SK-MEL-5 (cell line): ENCODE measurements around the gene CHRNA1. TPM values are rescaled to one million over a fixed set of nuclear protein-coding genes. Genes with fewer than 3 reads are reported as not detected.

Experiments used
- DNase-seq: peaks from one replicate; pipeline ENCODE4 v3.0.0-alpha.2; 2016; ENCODE audit warnings: low read depth, low spot score
- in situ Hi-C: cut with HindIII; loops from 2 replicates; pipeline ENCODE4 v1.10.0; 2016; ENCODE audit warnings: low sequenced_read_pairs, high pct_unique_total_duplicates, low pct_unique_long_range_greater_than_20kb
- polyA plus RNA-seq, 2 experiments: library from polyadenylated mRNA; depleted of rRNA; stranded (reverse); fragments of >200 nt; gene quantifications; 2 replicates each; pipeline ENCODE4 v1.2.3, GENCODE V29; 2015
- total RNA-seq: library from RNA; depleted of rRNA; stranded (reverse); fragments of >200 nt; shearing (Covaris generic); gene quantifications from 2 replicates; pipeline ENCODE4 v1.2.3, GENCODE V29; 2014; rRNA removed

CHRNA1 gene
- 0.11 TPM in 1 of 2 replicates, not detected in the other for total RNA-seq
- 0.13 TPM in 1 of 2 replicates, not detected in the other for polyA plus RNA-seq (2015; cell fraction: cytosol; rRNA removed)
- not detected in 2 replicates for polyA plus RNA-seq (2015; cell fraction: nucleus; rRNA removed)

DNA sequence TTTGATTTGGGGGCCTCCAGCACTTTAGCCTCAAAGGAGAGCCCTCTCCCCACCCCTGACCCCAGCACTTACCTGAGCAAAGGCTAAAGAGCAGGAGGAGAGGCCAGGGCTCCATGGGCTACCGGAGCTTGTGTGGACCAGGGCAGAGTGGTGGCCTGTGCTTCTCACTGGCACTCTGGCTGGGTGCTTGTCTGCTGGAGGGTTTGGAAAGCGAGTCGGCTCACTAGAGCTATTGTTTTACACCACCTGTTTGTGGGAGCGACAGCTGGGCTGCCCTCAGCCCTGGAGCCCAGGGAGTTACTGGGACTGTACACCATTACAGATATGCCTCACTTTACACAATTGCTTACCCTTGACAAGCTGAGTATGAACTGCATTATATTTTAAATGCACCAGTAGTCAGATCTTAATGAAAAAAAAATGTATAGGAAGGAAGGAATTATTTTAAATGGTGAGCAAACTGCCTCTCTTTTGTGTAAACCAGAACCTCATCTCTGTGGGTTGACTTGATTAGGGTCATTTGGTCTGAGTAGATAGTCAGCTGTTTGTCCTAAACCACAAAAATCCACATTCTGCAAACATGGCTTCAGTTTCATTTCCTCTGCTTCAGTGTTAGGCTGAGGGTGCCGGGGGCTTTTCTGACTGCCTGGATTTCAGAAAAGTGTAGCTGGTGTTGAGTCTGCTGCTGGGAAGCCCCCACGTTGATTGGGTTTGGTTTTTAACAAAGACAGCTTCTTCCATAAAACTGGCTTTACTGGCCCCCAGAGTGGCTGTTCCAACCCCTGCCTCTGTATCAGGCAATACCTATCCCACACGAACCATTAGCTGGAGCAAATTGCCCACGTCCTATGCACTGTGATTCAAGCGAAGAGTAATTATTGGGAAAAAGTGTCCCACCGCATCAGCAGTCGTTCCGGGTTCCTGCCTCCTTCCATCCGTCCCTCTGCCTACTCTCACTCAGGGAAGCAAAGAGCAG, at the start of gene CHRNA1:
TSS of gene CHRNA1 (minus strand) at position 193 of the 976 bp plus-strand sequence. CDS start at position 115, 78 bp downstream.
- no peak for DNase-seq
- in situ Hi-C loops, result no loop called here

DNA sequence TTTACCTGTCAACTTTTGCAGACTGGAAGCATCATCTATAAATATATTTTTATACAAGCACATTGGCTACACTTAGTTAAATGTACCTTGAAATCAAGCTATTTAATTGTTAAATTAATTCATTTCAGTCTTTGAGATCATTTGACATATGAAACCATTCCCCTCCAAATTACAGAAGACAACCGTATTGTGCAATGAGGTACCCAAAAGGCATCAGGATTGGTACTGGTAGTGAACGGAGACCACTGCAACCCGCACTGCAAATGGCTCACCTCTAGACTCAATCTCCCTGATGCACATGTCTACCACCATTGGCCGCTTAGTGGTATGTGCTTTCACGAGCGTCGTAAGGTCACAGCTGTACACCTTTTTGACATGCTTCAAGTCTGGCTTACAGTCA, 47.8 kb upstream of the CHRNA1 start:
- in situ Hi-C loops, result no loop called here

DNA sequence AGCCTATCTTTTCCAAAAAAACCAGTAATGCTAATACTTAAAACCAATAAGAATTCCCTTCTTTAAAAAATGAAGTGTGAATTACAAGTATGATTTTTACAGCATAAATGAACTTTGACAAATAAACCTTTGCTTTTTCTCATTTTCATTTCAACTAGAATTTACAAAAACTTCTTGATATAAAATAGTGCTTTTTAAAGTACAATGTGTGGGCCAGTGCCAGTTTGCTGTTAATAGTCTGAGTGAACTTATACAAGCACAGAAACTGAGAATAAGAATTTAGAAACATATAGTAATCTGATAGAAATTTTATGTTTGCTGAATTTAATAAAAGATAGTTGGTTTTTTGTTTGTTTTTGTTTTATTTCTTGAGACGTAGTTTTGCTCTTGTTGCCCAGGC, 43.7 kb upstream of the CHRNA1 start:
- no peak for DNase-seq
- in situ Hi-C loops, result no loop called here

More for the DNA sequence above, 47.8 kb upstream of the CHRNA1 start:
- no peak for DNase-seq

DNA sequence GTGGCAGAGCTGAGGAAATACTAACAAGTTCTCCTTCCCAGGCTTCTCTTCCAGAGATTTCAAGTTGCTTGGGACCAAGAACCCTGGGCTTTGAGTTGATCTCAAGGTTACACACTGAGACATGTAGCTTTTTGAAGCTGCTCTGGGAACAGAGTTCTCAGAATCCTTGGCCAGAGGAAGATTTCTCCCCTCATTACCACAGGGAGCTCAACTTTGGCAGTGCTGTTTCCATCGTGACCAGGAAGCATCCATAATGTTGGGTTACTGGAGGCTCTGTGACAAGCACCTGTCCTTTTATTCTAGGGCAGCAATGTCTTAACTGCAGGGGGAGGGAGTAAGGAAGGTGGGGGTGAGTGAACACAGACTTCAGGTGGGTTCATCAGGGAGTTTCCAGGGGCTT, 41.5 kb upstream of the CHRNA1 start:
- no peak for DNase-seq
- in situ Hi-C loops, result no loop called here

DNA sequence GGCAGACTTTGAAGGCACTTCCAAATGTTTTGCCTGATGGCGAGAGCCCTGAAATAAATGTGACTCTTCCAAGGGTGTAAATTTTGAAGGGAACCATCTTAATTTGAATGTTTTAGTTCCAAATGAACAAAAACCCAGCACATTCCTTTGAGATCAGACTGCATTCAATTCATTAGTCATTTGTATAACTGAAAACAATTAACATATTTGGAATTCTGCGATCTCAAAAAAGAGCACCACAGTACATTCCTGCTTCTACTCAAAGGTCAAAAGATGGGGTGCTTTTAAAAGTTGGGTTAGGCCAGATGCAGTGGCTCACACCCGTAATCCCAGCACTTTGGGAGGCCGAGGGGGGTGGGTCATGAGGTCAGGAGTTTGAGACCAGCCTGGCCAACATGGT, 38.2 kb upstream of the CHRNA1 start:
- DNase-seq, result no peak
- in situ Hi-C loops, result no loop called here

DNA sequence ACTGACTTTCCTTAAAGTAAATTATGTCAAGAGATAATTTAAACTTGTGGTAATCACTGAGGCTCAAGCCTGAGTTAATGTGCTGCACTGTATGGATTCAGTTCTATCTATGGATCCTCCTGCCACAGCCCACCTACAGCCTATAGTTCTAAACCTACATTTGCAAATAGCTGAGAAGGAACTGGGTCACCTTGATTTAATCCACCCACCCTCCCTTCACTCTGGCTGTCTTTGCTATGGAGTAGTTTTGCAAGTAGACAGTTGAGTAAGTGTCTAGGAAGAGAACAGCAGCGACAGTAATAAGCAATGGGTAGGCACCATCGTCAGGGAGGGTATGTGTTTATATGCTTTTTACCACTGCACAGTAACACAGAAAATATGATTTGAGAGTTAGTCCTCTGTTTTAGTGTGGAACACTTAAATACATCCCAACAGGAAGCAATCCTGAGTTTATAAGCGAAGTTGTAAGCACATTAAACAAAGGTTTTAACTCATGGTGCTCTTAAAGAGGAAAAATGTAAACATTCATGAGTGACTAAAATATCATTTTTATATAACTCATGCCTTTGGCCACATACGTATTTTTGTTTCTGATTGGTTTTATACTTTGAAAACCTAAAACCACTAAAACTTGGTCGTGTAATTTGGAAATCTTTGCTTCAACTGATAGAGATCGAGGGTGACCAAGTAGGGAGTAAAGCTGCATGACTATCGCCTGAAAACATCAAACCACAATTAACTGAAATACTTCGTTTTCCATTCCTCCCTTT, 36.3 kb upstream of the CHRNA1 start:
- DNase-seq, result no peak
- in situ Hi-C loops, result no loop called here

DNA sequence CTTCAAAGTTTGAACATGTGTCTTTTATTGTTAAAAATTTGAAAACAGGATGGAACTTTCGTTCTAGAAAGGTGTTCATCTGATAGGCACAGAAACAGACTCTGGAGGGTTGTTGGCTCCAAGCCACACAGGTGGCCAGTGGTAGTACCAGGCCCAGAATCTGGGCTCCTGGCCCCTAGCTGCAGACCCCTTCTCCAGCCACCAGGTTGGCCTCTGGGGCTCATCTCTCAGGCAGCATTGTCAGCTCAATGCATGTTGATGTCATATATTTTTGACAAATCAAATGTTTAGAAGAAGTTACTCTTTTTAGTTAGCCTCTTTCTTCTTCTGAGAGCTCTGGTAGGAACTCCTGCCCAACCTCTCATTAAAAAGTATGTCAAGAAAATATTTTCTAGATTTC, 34.5 kb upstream of the CHRNA1 start:
- in situ Hi-C loops, result no loop called here

DNA sequence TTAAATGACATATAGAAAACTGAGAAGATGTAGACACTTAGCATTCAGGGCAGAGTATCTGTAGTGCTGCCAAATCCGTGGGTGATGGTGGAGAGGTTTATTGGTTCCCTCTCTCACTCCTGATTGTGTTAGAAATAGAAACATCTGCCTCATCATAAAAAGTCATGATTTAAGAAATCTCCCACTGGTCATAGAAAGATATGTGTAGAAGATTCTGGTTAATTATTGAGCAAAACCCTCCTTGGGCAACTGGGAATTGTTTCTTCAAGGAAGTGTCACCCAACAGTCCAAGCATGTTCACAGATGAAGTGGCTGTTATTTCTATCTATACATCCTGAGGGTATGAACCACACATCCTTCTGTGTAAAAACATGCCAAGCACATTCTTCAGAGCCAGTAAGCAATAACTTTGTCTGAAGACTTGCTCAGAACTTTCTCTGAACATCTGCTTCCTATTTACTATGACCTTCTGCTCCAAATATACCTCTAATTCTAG, 33.6 kb upstream of the CHRNA1 start:
- in situ Hi-C loops, result no loop called here
- no peak for DNase-seq

More for the DNA sequence above, 34.5 kb upstream of the CHRNA1 start:
- DNase-seq, result no peak

DNA sequence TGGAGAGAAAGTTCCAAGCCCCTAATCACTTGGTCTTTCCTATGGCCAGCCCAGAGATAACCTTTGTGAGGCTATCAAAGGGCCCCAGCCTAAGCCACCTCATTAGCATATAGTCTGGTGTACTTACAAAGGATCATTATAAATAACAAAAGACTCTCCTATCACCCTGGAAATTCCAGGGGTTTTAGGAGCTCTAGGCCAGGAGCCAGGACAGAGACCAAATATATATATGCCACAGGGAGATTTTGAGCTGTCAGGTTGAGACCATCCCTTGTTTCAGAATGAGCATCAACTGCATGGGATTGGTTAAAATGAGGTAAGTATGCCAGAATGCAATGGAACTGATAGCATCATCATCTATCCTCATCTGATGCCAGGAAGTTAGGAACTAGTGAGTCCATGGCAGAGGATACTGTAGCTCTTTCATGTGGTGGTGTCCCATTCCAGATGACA, 32.1 kb upstream of the CHRNA1 start:
- in situ Hi-C loops, result no loop called here
- DNase-seq, result no peak

DNA sequence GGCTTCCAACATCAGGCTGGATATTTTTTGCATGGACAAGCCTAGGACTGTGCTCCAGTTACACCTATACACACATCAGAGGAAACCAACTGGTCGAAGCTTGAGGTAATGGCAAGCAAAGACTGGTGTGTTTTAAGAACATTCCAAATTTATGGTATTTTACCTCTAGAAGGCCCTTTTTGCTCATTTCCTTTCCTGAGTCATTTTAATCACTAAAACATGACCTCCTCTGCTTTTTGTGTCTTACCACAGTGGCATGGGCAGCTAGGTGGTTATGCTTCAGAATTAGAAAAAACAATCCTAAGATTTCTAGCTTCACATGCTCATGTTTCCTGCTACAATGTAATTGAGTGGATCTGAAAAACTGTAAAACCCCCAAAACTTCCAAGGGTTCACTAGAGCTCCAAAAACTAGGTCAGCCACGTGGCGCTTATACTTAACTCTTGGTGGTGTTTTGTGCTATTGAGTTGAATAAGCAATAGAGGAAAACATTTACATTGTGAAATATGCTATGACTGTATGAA, 30.6 kb upstream of the CHRNA1 start:
- DNase-seq, result no peak
- in situ Hi-C loops, result no loop called here

DNA sequence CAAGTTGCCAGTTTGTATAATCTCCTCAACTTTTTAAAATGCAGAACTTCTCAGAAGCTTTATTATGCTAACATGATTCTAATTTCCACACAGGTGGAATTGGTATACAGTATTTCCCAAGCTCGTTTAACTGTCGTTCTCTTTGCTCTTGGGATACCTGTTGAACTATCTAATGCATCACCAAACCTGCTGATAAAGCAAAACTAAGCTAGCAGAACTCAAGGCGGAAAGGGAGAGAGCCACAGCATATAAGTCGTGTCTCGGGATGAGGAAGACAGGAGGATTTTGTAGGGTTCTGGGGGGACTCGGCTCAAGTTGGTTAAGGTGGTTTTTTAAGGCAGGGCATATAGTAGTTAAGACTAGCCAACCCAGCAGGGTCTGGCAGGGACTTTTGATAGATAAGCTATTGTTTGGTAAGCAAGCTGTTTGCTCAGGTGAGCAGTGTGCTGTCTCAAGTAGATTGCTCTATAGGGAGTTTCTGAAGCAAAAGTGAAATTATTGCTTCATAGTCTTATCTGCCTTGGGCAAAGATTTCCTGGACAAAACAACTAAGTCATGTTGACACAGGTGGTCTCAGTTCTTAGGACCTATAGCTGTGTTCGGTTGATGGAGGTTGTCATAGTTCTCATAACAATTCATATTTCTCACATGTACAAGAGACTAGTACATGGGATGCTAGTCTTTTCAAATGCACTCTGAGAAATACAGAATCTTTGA, 28.2 kb upstream of the CHRNA1 start:
- no peak for DNase-seq
- in situ Hi-C loops, result no loop called here

DNA sequence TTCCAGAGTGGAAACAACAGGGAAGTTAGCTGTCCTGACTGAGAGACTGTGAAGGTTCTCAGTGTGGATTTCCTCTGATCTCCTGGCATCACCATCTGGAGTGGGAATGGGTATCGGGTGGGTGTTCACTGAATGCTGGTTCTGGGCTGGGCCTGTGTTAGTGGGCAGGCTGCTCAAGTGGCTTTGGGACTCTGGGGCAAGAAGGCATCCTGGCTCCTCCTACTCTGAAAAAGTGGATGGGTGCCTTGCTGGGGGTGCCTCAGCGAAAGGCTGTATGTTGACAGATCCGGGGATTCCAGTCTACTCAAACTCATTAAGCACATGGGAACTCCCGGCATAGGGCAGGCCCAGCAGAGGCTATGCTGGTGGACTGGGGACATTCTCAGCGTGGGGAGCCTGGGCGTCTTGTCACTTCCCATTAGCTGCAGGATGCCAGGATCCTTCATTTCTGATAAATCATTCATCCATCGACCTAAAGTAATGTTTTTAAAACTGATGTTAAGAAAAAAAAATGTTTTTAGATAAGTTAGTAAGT, 27.5 kb upstream of the CHRNA1 start:
- no peak for DNase-seq
- in situ Hi-C loops, result no loop called here

DNA sequence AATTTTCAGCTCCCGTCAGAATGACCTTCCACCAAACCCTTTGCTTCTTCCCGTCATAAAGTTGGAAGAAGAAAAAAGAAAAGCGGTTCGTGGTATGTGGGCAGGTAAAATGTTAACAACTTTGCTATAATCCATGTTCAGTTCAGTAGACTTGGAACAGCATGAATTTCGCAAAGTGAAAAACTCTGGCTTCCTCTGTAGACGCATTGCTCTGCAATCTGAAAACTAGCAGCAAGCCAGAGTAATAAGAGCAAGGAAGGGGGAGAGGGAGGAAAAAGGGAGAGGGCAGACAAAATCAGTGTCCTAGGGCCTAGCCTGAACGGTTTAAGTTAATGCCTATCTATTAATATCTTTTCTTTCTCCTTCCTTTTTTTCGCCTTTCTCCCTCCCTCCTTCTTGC, 26.7 kb upstream of the CHRNA1 start:
- no peak for DNase-seq
- in situ Hi-C loops, result no loop called here

DNA sequence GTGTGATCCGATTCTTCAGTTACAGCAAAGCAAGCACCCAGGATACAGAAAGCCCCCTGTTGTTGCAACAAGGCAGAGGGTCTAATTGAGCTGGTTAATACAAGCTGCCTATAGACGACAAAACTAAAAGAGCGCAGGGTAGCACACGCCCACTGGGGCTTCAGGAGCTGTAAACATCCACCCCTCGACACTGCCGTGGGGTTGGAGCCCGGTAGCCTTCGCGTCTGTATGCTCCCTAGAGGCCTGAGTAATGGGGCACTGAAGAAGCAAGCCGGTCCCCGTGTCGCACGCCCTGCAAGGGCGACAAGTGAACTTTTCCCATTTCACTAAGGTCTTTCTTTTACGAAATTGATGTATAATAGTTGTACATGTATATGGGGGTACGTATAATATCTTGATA, 24.7 kb upstream of the CHRNA1 start:
- in situ Hi-C loops, result no loop called here
- no peak for DNase-seq

DNA sequence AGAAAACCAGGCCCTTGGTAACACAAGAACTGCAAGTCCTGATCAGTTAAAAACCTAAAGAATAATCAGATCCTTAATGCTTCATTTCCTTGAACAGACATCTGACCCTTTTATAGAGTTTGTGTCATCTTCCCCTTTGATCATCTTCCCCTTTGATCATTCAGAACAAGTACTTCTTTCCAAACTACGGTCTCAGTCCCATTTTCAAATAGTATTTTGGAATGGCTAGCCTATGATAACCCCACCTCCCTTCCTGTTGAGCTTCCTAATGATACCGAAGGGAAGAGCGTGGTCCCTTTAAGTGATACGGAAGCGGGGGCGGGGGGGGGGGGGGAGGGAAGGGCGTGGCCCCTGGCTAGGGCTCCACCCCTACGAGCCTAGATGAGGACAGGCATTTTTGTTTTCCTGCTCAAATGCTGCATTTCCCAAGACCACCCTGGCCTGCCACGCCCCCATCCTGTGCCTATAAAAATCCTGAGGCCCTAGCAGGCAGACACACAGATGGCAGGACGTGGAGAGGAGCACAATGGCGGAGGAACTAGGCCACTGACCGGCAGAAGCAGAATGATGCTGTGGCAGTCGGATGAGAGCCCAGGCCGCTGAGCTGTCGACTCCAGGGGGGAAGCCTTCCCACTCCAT, 24.1 kb upstream of the CHRNA1 start:
- DNase-seq, result no peak
- in situ Hi-C loops, result no loop called here

DNA sequence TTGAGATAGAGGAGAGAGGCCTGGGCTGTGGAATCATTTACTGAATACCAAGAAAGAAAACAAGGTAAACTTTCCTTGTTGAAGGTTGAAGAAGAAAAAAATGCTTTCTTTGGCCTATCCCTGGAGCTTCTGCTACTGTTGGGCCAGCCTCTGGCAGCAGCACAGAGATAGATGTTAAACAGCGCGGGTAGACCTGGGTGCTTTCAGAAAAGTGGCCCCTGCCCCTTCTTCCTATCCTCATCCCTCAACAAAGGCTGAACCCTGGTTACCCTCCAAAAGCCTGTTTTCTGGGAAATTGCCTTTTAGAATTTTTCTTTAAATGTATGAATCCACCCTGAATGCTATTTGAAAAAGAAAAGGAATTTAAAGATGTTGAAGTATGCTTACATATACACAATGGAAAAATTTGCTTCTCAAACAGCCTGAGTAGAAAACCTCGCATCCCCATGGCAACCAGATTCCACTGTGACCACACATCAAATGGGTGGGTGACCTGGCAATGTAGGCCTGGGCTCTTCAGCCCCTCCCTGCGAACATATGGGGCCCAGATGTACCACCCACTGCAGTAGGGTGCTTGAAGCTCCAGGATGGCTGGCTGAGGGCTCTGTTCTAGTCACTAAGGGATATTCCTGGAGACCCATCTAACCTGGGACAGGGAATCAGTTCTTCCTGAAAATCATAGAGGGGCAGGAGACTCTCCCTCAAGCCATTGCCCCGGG, 23.4 kb upstream of the CHRNA1 start:
- no peak for DNase-seq
- in situ Hi-C loops, result no loop called here
